ENCODE data around the gene SNX3. TPM values are rescaled to one million over a fixed set of nuclear protein-coding genes. Genes with fewer than 3 reads are reported as not detected.

Gene SNX3
- total and polyA plus RNA-seq, 2 donors from 2014 or later, result 143 to 236 TPM

GRCh38 chr6:108252055-108252454, 8.8 kb downstream of the SNX3 start:
- Histone ChIP-seq H3K27ac (ENCODE audit: low read depth in 2 of 2, low read length in 2 of 2) (no peak overlapping the region), H3K4me1 (ENCODE audit: control insufficient read depth in 2 of 3, insufficient read depth in 2 of 3, low read depth in 1 of 3, low read length in 3 of 3) (peaks cover 0 to 7% (median 0%) of the 10 kb centered on the region in 3 donors), H3K4me3 (ENCODE audit: low read length in 3 of 3) (no peak overlapping the region), H3K27me3 (ENCODE audit: control insufficient read depth, insufficient read depth, low read length) (no peaks in the 10 kb centered on the region), H3K9ac (ENCODE audit: low read length in 3 of 3) (no peak overlapping the region), H3K36me3 (ENCODE audit: control insufficient read depth in 2 of 3, insufficient read depth in 3 of 3, low read length in 3 of 3) (peaks cover 0 to 3% (median 0%) of the 10 kb centered on the region in 3 donors), H3K9me3 (ENCODE audit: control insufficient read depth in 2 of 3, insufficient read depth in 1 of 3, low read length in 3 of 3) (no peaks in the 10 kb centered on the region)
- intact Hi-C loops (cut with DNase I), result no loop called here
- TF ChIP-seq CTCF (IDR thresholded peaks at IDR 0.05; ENCODE audit: borderline replicate concordance, extremely low read depth, insufficient read depth), result no peak
- DNase-seq (no peak), FAIRE-seq (no peak)

DNA sequence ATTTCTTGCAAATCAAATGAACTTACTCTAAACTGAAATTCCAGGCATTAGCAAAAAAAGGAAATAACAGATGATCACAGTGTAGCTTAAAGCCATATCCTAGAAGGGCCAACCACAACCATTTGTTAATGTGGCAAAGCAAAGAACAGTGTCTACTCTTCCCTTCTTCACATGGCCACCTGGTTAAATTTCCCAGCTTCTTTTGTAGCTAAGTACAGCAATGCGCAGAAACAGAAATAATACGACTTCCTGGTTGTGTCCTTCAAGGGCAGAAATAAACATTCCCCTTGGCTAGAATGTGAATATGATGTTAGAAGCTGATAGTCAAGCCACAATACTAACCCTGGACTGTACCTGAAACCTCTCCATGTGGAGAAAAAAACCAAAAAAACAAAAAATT, 9.6 kb downstream of the SNX3 start:
- intact Hi-C loops (cut with DNase I), result no loop called here

GRCh38 chr6:108250240-108250866, 10.5 kb downstream of the SNX3 start:
- no peaks in the 10 kb centered on the region for H3K9me3 ChIP-seq (ENCODE audit: control insufficient read depth in 2 of 3, insufficient read depth in 1 of 3, low read length in 3 of 3)
- no peak for TF ChIP-seq CTCF (IDR thresholded peaks at IDR 0.05; ENCODE audit: borderline replicate concordance, extremely low read depth, insufficient read depth)
- H3K27ac ChIP-seq (ENCODE audit: low read depth in 2 of 2, low read length in 2 of 2), result no peak overlapping the region
- no peak overlapping the region for H3K4me3 ChIP-seq (ENCODE audit: low read length in 3 of 3)
- DNase-seq (no peak), FAIRE-seq (no peak)
- intact Hi-C loops (cut with DNase I), result no loop called here
- H3K36me3 ChIP-seq (ENCODE audit: control insufficient read depth in 2 of 3, insufficient read depth in 3 of 3, low read length in 3 of 3), result no peaks in the 10 kb centered on the region
- H3K27me3 ChIP-seq (ENCODE audit: control insufficient read depth, insufficient read depth, low read length), result no peaks in the 10 kb centered on the region
- no peak overlapping the region for H3K9ac ChIP-seq (ENCODE audit: low read length in 3 of 3)
- peaks cover 0 to 7% (median 0%) of the 10 kb centered on the region in 3 donors for H3K4me1 ChIP-seq (ENCODE audit: control insufficient read depth in 2 of 3, insufficient read depth in 2 of 3, low read depth in 1 of 3, low read length in 3 of 3)

More for the DNA sequence above, 9.6 kb downstream of the SNX3 start:
- Histone ChIP-seq H3K9me3 (ENCODE audit: control insufficient read depth in 2 of 3, insufficient read depth in 1 of 3, low read length in 3 of 3) (no peaks in the 10 kb centered on the region), H3K9ac (ENCODE audit: low read length in 3 of 3) (no peak overlapping the region), H3K27ac (ENCODE audit: low read depth in 2 of 2, low read length in 2 of 2) (no peak overlapping the region), H3K4me1 (ENCODE audit: control insufficient read depth in 2 of 3, insufficient read depth in 2 of 3, low read depth in 1 of 3, low read length in 3 of 3) (peaks cover 0 to 7% (median 0%) of the 10 kb centered on the region in 3 donors), H3K4me3 (ENCODE audit: low read length in 3 of 3) (no peak overlapping the region), H3K27me3 (ENCODE audit: control insufficient read depth, insufficient read depth, low read length) (no peaks in the 10 kb centered on the region), H3K36me3 (ENCODE audit: control insufficient read depth in 2 of 3, insufficient read depth in 3 of 3, low read length in 3 of 3) (peaks cover 0 to 2% (median 0%) of the 10 kb centered on the region in 3 donors)
- DNase-seq, result no peak
- no peak for FAIRE-seq
- no peak for TF ChIP-seq CTCF (IDR thresholded peaks at IDR 0.05; ENCODE audit: borderline replicate concordance, extremely low read depth, insufficient read depth)

All from kidney (tissue), 14 donors.